Measurements from ENCODE around the gene PTPRK.

DNA sequence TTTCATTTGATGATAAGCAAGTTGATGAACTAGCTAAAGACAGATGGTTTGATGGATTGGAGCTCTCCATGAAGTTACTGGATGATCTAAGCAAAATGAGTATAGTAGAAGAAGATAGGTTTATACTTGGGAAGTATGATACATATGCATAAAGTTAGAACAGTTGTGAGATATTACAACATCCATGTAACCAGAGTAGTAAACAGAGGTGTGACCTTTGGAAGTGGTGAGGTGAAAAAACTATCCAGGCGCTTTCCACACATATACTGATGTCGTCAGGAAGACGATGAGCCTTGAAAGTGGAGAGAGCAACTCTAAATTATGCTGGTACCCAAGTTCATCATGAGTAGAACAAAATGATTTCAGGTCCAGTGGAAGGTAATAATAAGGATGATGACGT lies 271.0 kb downstream of the PTPRK start:
- TF ChIP-seq, protein P1, sequence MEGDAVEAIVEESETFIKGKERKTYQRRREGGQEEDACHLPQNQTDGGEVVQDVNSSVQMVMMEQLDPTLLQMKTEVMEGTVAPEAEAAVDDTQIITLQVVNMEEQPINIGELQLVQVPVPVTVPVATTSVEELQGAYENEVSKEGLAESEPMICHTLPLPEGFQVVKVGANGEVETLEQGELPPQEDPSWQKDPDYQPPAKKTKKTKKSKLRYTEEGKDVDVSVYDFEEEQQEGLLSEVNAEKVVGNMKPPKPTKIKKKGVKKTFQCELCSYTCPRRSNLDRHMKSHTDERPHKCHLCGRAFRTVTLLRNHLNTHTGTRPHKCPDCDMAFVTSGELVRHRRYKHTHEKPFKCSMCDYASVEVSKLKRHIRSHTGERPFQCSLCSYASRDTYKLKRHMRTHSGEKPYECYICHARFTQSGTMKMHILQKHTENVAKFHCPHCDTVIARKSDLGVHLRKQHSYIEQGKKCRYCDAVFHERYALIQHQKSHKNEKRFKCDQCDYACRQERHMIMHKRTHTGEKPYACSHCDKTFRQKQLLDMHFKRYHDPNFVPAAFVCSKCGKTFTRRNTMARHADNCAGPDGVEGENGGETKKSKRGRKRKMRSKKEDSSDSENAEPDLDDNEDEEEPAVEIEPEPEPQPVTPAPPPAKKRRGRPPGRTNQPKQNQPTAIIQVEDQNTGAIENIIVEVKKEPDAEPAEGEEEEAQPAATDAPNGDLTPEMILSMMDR (conservative IDR thresholded peaks at IDR 0.05; ENCODE audit: low read depth, low read length), result no peak
- no peak for TF ChIP-seq EZH2 (IDR thresholded peaks at IDR 0.05; ENCODE audit: low read length, unreplicated experiment)

Measured in PC-3 (cell line).